NCI-H1417 (cell line): ENCODE measurements around the gene NELFB.

Experiments used
- DNase-seq, 3 experiments: peaks; one replicate each; lab custom pipeline; 2025; lab: John Stamatoyannopoulos, UW

NELFB gene

GRCh38 chr9:137303151-137303892, 48.2 kb downstream of the NELFB start:
- peak in 1 of 3 experiments; percentile 70 for DNase-seq

- no peak for DNase-seq
Measured at GRCh38 chr9:137303893-137304382, 48.8 kb downstream of the NELFB start.

DNA sequence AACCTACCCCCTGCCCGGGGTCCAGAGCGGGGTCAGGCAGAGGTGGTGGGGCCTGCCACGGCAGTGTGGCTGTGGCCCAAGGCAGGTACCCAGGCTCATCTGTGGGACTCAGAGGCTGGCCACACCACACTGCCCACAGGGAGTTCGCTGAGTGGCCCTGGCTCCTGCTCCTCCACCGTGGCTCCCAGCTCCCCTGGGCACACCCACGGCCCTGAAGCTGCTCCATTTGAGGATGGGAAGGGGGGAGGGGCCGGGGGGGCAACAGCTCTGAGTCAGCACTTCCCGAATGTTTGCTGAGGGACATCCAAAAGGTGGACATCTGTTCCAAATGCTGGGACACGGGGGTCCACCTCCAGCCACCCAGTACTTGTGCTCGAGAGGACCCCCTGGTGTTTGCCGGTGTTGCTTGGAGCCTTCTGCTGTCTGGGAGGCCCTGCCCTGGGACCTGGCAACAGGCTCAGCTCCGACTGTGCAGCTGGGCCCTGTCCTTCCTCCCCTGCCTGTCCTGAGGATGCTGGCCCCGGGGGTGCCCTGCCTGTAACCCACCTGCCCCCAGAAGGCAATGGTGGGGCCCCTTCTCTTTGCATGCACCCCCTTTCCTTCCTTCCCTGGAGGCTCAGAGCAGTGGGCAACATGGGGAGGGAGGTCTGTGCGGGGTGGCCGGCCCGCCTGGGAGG, 49.4 kb downstream of the NELFB start:
- DNase-seq = peak in 1 of 3 experiments; percentile 51

GRCh38 chr9:137305060-137305797, 50.1 kb downstream of the NELFB start:
- peak; percentile 72 to 90 (median 84) for DNase-seq

GRCh38 chr9:137305798-137306065, 50.6 kb downstream of the NELFB start:
- no peak for DNase-seq

DNA sequence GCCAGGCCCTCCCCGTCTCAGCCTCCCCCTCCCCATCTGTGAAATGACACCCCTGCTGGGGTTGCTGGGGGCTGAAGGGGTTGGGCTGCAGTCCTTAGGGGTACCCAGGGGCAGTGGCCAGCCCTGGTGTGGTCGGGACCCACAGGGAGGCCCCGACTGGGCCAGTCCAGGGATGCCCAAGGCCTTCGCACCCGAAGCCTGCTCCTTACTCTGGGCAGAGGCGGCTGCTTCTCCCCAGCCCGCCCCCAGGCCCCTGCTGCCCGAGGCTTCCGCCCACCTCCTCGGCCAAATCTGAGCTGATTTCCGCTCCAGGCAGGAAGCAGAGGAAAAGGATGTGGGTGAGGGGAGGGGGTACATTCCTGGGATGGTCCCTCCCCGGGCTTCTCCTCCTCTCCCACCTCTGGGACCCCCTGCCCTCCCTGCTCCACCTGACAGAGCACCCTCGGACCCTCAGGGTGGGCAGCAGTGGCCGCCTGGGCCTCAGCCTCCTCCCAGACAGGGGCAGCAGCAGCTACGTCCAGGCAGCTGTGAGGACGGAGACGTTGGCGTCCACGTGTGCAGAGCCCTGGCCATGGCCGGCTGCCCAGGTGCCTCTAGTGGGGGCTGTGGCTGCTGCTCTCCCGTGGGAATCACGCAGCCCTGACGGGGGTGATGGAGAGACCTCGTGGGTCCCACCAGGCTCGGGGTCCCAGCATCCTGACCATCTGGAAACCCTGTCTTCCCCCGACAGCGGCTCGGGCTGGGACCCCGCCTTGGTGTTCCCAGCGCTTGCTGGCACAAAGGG, 51.1 kb downstream of the NELFB start:
- no peak for DNase-seq

GRCh38 chr9:137306850-137307254, 51.7 kb downstream of the NELFB start:
- DNase-seq = no peak

- DNase-seq = no peak
Measured at GRCh38 chr9:137307255-137308056, 52.3 kb downstream of the NELFB start.

DNA sequence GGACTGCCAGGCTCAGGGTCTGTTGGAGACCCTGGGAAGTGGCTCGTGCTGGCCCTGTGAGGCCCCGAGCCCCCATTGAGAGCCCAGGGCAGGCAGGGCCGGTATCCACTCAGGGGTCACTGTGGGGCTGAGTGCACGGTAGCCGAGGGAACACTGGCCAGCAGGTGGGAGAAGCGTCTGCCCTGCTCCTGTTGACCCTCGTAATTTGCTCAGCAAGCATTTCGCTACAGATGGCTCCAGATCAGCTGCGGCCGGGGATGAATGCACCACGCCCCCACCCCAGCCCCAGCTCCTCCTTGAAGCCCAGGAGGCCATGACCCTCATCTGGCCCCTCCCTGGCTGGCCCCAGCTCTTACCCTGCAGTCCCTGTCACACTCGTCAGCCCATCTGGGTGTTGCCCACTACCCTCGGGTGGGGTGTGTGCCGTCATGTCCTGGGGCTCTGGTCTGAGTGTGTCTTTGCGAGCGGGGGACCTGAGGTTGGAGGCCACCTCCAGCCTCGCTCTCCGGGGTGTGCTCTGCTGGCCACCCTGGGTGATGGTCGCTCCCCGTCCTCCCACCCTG, 53.0 kb downstream of the NELFB start:
- DNase-seq = peak in 1 of 3 experiments; percentile 56

DNA sequence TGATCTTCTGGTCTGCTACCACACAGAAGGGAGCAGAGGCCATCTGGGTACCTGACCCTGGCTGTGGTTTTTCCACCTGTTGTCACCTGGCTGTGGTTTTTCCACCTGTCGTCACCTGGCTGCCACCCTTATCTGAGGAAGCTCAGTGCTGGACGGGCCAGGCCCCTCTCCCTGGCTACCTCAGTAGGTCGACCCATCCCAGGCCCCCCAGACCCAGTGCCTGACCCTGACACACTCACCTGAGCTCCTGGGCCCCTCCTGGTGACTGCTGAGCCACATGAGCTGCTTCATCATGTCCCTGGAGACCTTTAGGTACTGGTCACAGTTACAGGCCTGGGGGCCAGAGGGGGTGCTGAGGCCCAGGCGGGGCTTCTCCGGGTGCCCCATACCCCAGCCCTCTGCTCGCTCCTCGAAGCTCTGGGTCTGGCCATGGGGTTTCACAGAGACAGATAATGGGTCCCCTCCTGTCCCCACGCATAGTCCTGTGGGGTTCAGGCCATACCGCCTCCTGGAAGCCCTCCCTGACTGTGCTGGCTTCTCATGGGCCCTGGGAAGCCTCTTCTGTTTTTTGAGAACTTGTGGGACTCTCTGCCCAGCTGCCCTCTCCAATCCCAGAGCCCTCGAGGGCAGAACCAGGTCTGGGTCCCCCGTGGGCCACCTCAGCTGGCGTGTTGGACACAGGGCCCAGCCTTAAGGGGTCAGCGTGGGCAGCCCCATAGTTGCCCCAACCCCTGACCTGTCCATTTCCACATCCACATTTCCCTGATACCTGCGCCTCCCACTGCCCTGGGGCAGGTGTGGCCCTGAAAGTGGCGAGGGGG, 54.5 kb downstream of the NELFB start:
- DNase-seq = no peak

DNA sequence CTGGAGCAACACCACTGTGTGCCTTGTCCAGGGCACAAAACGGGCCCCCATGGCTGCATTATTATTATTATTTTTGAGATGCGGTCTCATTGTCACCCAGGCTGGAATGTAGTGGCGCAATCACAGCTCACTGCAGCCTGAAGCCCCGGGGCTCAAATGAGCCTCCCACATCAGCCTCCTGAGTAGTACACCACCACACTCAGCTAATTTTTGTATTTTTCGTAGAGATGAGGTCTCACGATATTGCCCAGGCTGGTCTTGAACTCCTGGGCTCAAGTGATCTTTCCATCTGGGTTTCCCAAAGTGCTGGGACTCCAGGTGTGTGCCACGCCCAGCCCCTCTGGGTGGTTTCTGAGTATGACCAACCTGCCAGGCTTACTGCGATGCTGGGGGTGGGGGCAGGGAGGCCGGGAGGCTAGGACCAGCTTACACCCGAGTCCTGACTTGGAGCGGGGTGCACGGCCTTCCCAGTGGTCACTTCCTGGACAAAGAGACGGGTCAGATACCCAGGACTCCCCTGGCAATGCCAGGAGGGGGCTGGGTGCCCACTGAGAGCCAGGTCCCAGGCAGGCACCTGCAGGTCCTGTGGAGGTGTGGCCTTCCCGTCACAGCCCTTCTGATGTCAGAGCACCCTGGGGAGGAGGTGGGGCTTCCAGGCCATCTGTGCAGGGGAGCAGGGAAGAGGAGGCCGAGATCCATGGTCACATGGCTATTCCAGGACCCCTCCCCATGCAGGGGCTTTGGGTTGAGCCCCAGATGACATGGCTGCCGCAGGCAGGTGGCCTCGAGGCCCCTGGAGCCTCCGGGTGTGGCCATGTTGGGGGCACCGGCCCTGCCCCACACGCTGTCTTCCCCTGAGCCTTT, 55.3 kb downstream of the NELFB start:
- DNase-seq = peak in 2 of 3 experiments; percentile 45 to 57

GRCh38 chr9:137311171-137311985, 56.3 kb downstream of the NELFB start:
- DNase-seq = peak; percentile 6 to 69 (median 65)

- no peak for DNase-seq
Measured at GRCh38 chr9:137311986-137312851, 57.1 kb downstream of the NELFB start.

DNA sequence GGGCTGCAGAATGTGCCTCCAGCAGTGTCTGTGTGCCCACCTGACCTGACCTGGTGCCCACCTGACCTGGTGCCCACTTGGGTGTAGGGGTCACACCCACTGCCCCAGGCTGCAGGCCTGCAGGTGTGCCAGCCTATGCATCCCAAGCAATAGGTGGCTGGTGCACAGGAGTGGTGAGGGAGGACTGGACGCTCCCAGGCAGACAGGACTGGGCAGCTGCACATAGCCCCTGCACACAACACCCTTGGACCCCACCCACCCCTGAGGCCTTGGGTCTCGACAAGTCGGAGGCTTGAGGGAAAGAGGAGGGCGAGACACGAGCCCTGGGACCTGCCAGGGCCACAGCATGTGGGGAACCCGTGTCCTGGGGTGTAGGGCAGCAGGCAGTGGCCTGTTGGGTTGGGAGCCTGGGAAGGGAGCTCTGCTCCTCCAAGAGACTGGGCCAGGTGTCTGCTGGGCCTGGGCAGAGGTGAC, 57.8 kb downstream of the NELFB start:
- DNase-seq = no peak

DNA sequence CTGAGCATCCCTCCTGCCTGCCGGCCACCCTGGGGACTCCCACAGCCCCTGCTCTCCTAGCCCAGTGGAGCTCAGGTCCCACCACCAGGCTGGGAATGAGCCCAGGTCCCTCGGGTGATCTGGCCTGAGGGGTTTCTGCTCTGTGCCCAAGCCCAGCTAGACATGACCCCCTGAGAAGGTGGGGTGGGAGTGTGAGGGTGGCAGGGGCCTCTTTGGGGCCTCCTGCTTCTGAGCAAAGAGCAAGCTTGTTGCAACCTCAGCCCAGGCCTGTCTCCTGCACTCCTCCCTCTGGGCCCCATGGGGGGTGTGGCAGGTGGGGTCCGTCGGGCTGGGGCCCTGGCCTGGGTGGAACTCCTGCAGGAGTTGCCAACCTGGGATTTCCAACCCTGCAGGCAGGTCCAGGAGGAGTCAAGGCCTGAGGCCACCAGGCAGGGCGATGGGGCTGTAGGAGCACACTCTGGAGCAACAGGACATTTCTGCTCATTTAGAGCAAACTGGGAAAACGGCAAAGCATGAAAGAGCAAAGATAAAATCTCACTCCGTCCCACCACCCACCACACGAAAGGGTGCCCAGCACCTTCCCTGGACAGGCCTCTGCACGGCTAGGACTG, 58.3 kb downstream of the NELFB start:
- no peak for DNase-seq

GRCh38 chr9:137313956-137314560, 58.9 kb downstream of the NELFB start:
- DNase-seq = no peak
